Caco-2 (cell line): ENCODE data around the gene CFAP126. TPM values are rescaled to one million over a fixed set of nuclear protein-coding genes. Genes with fewer than 3 reads are reported as not detected.

Experiments
- BruUV-seq: library from RNA; stranded (reverse); fragments of 400-500 nt; replicated peaks from 2 replicates; lab custom pipeline; 2021; lab: Mats Ljungman, UMichigan
- CTCF ChIA-PET: fragments of 300-600 bp; sonication (Branson Sonifier 250); formaldehyde crosslinking; loops from one replicate; lab custom pipeline; 2022; ENCODE audit warnings: antibody characterized with exemption; lab: Charles Lee
- POLR2A ChIA-PET: fragments of 300-600 bp; sonication (Branson Sonifier 250); formaldehyde crosslinking; loops from one replicate; lab custom pipeline; 2022; ENCODE audit warnings: antibody characterized with exemption; lab: Charles Lee
- DNase-seq, 2 experiments: peaks; one replicate each; pipeline versions ENCODE4 v3.0.0 to v3.0.0-alpha.2; 2020 to 2022
- H3K27me3 ChIP-seq: replicated peaks from 2 replicates; pipeline ENCODE4 v1.6.0; 2011; ENCODE audit warnings: low read length; ENCODE audit not compliant: control insufficient read depth, insufficient read depth
- H3K36me3 ChIP-seq: 2 replicates; pipeline ENCODE4 v1.5.1; 2011; ENCODE audit warnings: low read length; ENCODE audit not compliant: control insufficient read depth, insufficient read depth
- H3K4me1 ChIP-seq: fragments of 250-450 bp; sonication (Bioruptor Pico); 2 replicates; pipeline ENCODE4 v1.5.1; 2020; ENCODE audit warnings: mild to moderate bottlenecking
- H3K4me3 ChIP-seq: 2 replicates; pipeline ENCODE4 v1.5.1; 2011; ENCODE audit warnings: low read depth, mild to moderate bottlenecking, control low read depth, low read length
- H3K9me3 ChIP-seq: fragments of 250-450 bp; sonication (Bioruptor Pico); 2 replicates; pipeline ENCODE4 v1.5.1; 2020; ENCODE audit warnings: mild to moderate bottlenecking, moderate library complexity
- H3K27ac Mint-ChIP-seq: one replicate; pipeline ENCODE4 v1.8.0; 2022; ENCODE audit warnings: mixed read lengths; ENCODE audit not compliant: unreplicated experiment
- H3K27me3 Mint-ChIP-seq: one replicate; pipeline ENCODE4 v1.8.0; 2022; ENCODE audit warnings: mixed read lengths; ENCODE audit not compliant: insufficient read depth, unreplicated experiment
- H3K36me3 Mint-ChIP-seq: one replicate; pipeline ENCODE4 v1.8.0; 2022; ENCODE audit warnings: mild to moderate bottlenecking, mixed read lengths; ENCODE audit not compliant: insufficient read depth, unreplicated experiment
- H3K4me1 Mint-ChIP-seq: one replicate; pipeline ENCODE4 v1.8.0; 2022; ENCODE audit warnings: low read depth, mixed read lengths; ENCODE audit not compliant: unreplicated experiment
- H3K4me3 Mint-ChIP-seq: one replicate; pipeline ENCODE4 v1.8.0; 2022; ENCODE audit warnings: mild to moderate bottlenecking, moderate library complexity, mixed read lengths; ENCODE audit not compliant: unreplicated experiment
- H3K9me3 Mint-ChIP-seq: one replicate; pipeline ENCODE4 v1.8.0; 2022; ENCODE audit warnings: mixed read lengths; ENCODE audit not compliant: unreplicated experiment
- CTCF ChIP-seq, 2 experiments: fragments of 200-600 bp in 1 of 2; IDR thresholded peaks; 1 replicate in 1 of 2; 2 replicates in 1 of 2; pipeline versions ENCODE4 v1.5.1 to v1.8.0; 2011 to 2022; ENCODE audit warnings: antibody characterized with exemption in 1 of 2, control low read depth in 1 of 2, inconsistent platforms in 1 of 2, low read depth in 1 of 2, low read length in 1 of 2, mild to moderate bottlenecking in 1 of 2, moderate library complexity in 1 of 2; ENCODE audit not compliant: insufficient read depth in 1 of 2, severe bottlenecking in 1 of 2, unreplicated experiment in 1 of 2
- intact Hi-C: fragments of 100-400 bp; cut with micrococcal nuclease; formaldehyde crosslinking; loops from one replicate; pipeline ENCODE4 v1.10.0; 2022; ENCODE audit not compliant: unreplicated experiment
- total RNA-seq: library from RNA; stranded (reverse); gene quantifications from 2 replicates; pipeline ENCODE4 v1.2.3, GENCODE V29; 2022

Gene CFAP126
- total RNA-seq, 1 experiment from 2014 or later, result not detected

DNA sequence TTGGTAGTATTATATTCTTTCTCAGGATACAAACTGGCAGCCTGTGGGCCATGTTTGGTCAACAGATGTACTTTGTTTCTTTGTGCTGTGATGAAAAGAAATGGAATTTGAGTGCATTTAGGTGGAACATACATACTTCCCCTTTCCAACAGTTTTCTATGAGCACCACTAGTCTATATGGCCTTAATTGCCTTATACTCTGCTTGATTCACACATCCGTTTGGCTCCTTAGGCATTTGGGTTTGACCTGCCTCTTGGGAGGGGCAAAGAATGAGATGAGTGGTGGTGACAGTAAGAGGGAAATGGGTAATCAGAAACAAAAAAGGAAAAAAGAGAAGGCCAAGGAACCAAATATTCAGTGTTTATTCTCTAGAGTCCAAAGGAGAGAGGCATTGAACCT lies 17.0 kb downstream of the CFAP126 start:
- intact Hi-C loops, result no loop called here
- TF ChIP-seq CTCF (IDR thresholded peaks at IDR 0.05; ENCODE audit: insufficient read depth in 1 of 2, low read depth in 1 of 2, low read length in 1 of 2, severe bottlenecking in 1 of 2, unreplicated experiment in 1 of 2), result no peak
- DNase-seq, result no peak
- H3K9me3 ChIP-seq, result no peaks in the 10 kb centered on the region
- POLR2A ChIA-PET, result no interaction called here
- H3K4me1 Mint-ChIP-seq, result no peaks in the 10 kb centered on the region
- BruUV-seq, result no TSS peak
- H3K36me3 ChIP-seq, result no peaks in the 10 kb centered on the region
- no peaks in the 10 kb centered on the region for H3K27me3 ChIP-seq
- no peak overlapping the region for H3K4me3 ChIP-seq
- H3K27ac Mint-ChIP-seq, result no peak overlapping the region
- no peaks in the 10 kb centered on the region for H3K27me3 Mint-ChIP-seq
- H3K4me1 ChIP-seq, result no peaks in the 10 kb centered on the region
- peaks cover 34% of the 10 kb centered on the region for H3K36me3 Mint-ChIP-seq
- H3K9me3 Mint-ChIP-seq, result no peaks in the 10 kb centered on the region
- no peak overlapping the region for H3K4me3 Mint-ChIP-seq
- CTCF ChIA-PET, result no interaction called here

DNA sequence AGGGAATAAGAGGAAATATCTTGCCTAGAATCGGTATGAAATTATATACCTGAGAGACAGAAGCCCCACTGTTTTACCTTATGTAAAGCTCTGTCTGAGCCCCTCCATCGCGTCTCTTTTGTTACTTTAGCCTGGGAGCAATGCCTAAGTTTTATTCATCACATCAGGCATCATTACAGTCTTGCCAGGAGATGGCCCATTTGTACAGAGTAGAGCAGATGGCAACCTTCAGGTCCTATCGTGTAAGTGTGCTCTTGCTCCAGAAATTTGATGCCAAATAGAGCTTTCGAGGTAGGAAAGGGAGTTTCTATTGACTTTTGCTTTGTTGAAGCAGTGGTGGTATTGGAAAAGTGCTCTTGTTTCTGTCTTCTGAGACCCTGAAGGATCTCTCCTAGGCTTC lies 24.9 kb downstream of the CFAP126 start:
- Mint-ChIP-seq H3K27me3 (no peaks in the 10 kb centered on the region), H3K27ac (no peak overlapping the region), H3K4me3 (no peak overlapping the region), H3K4me1 (no peaks in the 10 kb centered on the region), H3K9me3 (no peaks in the 10 kb centered on the region), H3K36me3 (peaks cover 65% of the 10 kb centered on the region)
- no peaks in the 10 kb centered on the region for H3K36me3 ChIP-seq
- ChIA-PET CTCF (no interaction called here), POLR2A (no interaction called here)
- H3K4me1 ChIP-seq, result no peaks in the 10 kb centered on the region
- H3K9me3 ChIP-seq, result no peaks in the 10 kb centered on the region
- no peak overlapping the region for H3K4me3 ChIP-seq
- intact Hi-C loops, result no loop called here
- no peak for TF ChIP-seq CTCF (IDR thresholded peaks at IDR 0.05; ENCODE audit: insufficient read depth in 1 of 2, low read depth in 1 of 2, low read length in 1 of 2, severe bottlenecking in 1 of 2, unreplicated experiment in 1 of 2)
- no peaks in the 10 kb centered on the region for H3K27me3 ChIP-seq
- DNase-seq, result no peak
- no TSS peak for BruUV-seq

DNA sequence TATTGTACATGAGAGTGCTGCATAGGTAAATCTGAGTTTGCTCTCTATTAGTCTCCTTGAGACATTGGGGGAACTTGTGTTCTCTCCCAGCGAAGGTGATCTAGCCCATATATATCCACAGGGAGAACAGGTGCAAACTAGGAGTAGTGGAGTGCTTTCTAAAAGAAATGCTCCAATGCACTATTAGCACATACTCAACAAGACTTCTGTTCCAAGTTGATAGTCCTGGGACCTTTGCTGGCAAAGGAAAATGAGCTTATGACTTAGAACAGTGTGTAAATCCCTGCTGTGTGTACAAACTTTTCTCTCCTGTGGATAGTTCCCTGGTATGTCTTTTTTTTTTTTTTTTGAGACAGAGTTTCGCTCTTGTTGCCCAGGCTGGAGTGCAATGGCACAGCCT lies 25.5 kb downstream of the CFAP126 start:
- no peak for TF ChIP-seq CTCF (IDR thresholded peaks at IDR 0.05; ENCODE audit: insufficient read depth in 1 of 2, low read depth in 1 of 2, low read length in 1 of 2, severe bottlenecking in 1 of 2, unreplicated experiment in 1 of 2)
- Mint-ChIP-seq H3K27ac (no peak overlapping the region), H3K4me3 (no peak overlapping the region), H3K4me1 (no peaks in the 10 kb centered on the region), H3K27me3 (no peaks in the 10 kb centered on the region), H3K36me3 (peaks cover 66% of the 10 kb centered on the region), H3K9me3 (no peaks in the 10 kb centered on the region)
- intact Hi-C loops, result no loop called here
- Histone ChIP-seq H3K9me3 (no peaks in the 10 kb centered on the region), H3K4me1 (no peaks in the 10 kb centered on the region), H3K27me3 (no peaks in the 10 kb centered on the region), H3K36me3 (no peaks in the 10 kb centered on the region), H3K4me3 (no peak overlapping the region)
- DNase-seq, result no peak
- ChIA-PET POLR2A (no interaction called here), CTCF (interaction anchor here (0.7 kb wide), 1 partner anchor 93 kb away, joined by 3 read pairs; no protein-coding TSS in a partner anchor)
- no TSS peak for BruUV-seq
